MG63 (cell line): ENCODE data around the gene ZNF205. TPM values are rescaled to one million over a fixed set of nuclear protein-coding genes. Genes with fewer than 3 reads are reported as not detected.

Experiments
- DNase-seq: peaks from one replicate; pipeline ENCODE4 v3.0.0-alpha.2; 2020
- H3K27me3 ChIP-seq: fragments of 250-450 bp; sonication (Bioruptor Pico); 2 replicates; pipeline ENCODE4 v1.5.1; 2020; ENCODE audit warnings: mild to moderate bottlenecking, moderate library complexity
- H3K36me3 ChIP-seq: fragments of 250-450 bp; sonication (Bioruptor Pico); 2 replicates; pipeline ENCODE4 v1.5.1; 2020; ENCODE audit warnings: mild to moderate bottlenecking, moderate library complexity
- H3K4me3 ChIP-seq: fragments of 250-450 bp; sonication (Bioruptor Pico); 2 replicates; pipeline ENCODE4 v1.5.1; 2020; ENCODE audit warnings: mild to moderate bottlenecking, moderate library complexity
- H3K9me3 ChIP-seq: fragments of 250-450 bp; sonication (Bioruptor Pico); 2 replicates; pipeline ENCODE4 v1.5.1; 2020; ENCODE audit warnings: mild to moderate bottlenecking, moderate library complexity
- total RNA-seq: library from RNA; depleted of rRNA; stranded (reverse); fragments of >200 nt; shearing (Covaris generic); gene quantifications from 2 replicates; pipeline ENCODE4 v1.2.3, GENCODE V29; 2014; ENCODE audit warnings: low replicate concordance

The ZNF205 gene
- total RNA-seq, 1 experiment from 2014 or later = 22.6 TPM

- Histone ChIP-seq H3K4me3 (no peak overlapping the region), H3K36me3 (peaks cover 34% of the 10 kb centered on the region), H3K27me3 (no peaks in the 10 kb centered on the region), H3K9me3 (no peaks in the 10 kb centered on the region)
- no peak for DNase-seq
These were observed 5.9 kb downstream of the ZNF205 start for GRCh38 chr16:3118204-3118790.

GRCh38 chr16:3118846-3119245 is 6.5 kb downstream of the ZNF205 start:
- DNase-seq = no peak
- Histone ChIP-seq H3K9me3 (no peaks in the 10 kb centered on the region), H3K36me3 (peaks cover 34% of the 10 kb centered on the region), H3K4me3 (no peak overlapping the region), H3K27me3 (no peaks in the 10 kb centered on the region)

GRCh38 chr16:3119286-3119685 is 6.9 kb downstream of the ZNF205 start:
- H3K27me3 ChIP-seq = no peaks in the 10 kb centered on the region
- H3K4me3 ChIP-seq = no peak overlapping the region
- H3K9me3 ChIP-seq = no peaks in the 10 kb centered on the region
- DNase-seq = no peak
- H3K36me3 ChIP-seq = peaks cover 34% of the 10 kb centered on the region

GRCh38 chr16:3119701-3120408 is 7.5 kb downstream of the ZNF205 start:
- peaks cover 30% of the 10 kb centered on the region for H3K36me3 ChIP-seq
- no peak overlapping the region for H3K4me3 ChIP-seq
- H3K27me3 ChIP-seq = no peaks in the 10 kb centered on the region
- H3K9me3 ChIP-seq = no peaks in the 10 kb centered on the region
- DNase-seq = no peak

GRCh38 chr16:3120435-3120834 is 8.0 kb downstream of the ZNF205 start:
- DNase-seq = no peak
- no peaks in the 10 kb centered on the region for H3K27me3 ChIP-seq
- H3K9me3 ChIP-seq = no peaks in the 10 kb centered on the region
- H3K4me3 ChIP-seq = no peak overlapping the region
- peaks cover 24% of the 10 kb centered on the region for H3K36me3 ChIP-seq

- Histone ChIP-seq H3K4me3 (no peak overlapping the region), H3K36me3 (peaks cover 13% of the 10 kb centered on the region), H3K27me3 (no peaks in the 10 kb centered on the region), H3K9me3 (no peaks in the 10 kb centered on the region)
- no peak for DNase-seq
These were observed 9.6 kb downstream of the ZNF205 start for GRCh38 chr16:3121851-3122467.

DNA sequence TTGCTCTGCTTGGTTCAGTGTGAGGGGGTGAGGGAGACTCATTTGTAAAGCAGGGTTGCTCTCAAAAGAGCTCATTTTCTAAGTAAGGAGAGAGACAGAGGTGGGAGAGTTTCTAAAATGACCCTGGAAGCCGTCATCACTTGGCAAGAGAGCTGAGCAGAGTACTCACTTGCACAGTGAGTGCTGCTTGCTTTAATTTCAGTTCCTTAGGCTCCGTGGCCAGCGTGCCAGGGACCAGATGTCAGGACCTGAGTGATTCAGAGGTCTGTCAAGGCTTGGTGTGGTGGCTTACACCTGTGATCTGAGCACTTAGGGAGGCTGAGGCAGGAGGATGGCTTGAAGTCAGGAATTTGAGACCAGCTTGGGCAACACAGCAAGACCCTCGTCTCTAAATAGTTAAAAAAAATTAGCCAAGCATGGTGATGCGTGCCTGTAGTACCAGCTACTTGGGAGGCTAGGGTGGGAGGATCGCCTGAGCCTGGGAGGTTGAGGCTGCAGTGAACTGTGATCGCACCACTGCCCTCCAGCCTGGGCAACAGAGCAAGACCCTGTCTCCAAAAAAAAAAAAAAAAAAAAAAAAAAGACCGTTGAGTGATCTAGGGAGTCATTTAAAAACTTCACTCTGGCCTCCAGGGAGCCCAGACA is 10.7 kb downstream of the ZNF205 start:
- peaks cover 15% of the 10 kb centered on the region for H3K36me3 ChIP-seq
- H3K27me3 ChIP-seq = no peaks in the 10 kb centered on the region
- no peak overlapping the region for H3K4me3 ChIP-seq
- DNase-seq = peak; percentile 33
- H3K9me3 ChIP-seq = no peaks in the 10 kb centered on the region

- Histone ChIP-seq H3K9me3 (no peaks in the 10 kb centered on the region), H3K4me3 (peak overlapping the region; percentile 67), H3K27me3 (no peaks in the 10 kb centered on the region), H3K36me3 (peaks cover 22% of the 10 kb centered on the region)
- DNase-seq = peak; percentile 96
These were observed 11.8 kb downstream of the ZNF205 start for GRCh38 chr16:3123986-3124886.

GRCh38 chr16:3127745-3128144 is 15.4 kb downstream of the ZNF205 start:
- Histone ChIP-seq H3K4me3 (no peak overlapping the region), H3K27me3 (no peaks in the 10 kb centered on the region), H3K9me3 (no peaks in the 10 kb centered on the region), H3K36me3 (peaks cover 36% of the 10 kb centered on the region)
- no peak for DNase-seq

DNA sequence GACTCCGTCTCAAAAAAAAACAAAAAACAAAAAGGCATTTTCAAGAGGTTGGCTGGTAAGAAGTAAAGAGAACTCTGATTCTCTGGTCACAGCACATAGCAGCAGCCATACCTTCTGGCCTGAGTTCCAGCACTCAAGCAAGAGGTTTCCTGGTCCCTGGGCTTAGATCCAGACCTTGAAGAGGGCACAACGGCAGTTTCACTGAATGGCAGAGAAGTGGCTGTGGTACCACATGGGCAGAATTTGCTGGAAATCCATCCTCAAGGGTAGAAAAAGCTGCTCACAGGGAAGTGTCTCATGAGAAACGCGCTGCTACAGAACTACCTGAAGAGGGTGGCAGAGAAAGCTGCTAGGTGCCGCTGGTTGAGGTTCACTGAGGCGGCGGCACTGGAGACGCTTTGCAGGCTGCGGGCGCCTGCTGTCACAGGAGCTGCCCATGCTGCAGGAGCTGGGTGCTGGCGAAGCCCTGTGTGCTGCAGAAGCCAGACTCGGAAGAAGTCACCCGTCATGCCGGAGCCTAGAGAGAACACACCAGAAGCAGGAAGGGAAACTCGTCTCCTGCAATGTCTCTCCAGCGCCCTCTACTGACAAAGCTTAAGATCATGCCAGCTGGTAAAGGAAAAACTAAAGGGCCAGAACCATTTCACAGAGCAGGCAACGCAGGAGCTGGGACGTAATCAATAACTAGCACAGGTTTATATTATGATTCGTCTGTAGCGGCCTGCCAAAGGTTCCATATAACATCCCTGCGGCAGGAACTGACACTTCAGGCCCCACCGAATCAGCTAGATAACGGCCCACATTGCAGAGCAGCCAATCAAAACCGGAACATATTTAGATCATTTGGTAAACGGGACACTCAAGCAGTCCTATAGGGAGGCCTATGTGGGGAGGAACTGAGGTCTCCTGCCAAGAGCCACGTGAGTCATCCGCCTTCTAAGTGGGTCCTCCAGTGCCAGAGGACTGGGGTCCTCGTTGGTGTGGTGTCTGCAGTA is 17.0 kb downstream of the ZNF205 start:
- Histone ChIP-seq H3K9me3 (no peaks in the 10 kb centered on the region), H3K27me3 (no peaks in the 10 kb centered on the region), H3K36me3 (peaks cover 41% of the 10 kb centered on the region), H3K4me3 (peak overlapping the region; percentile 46)
- DNase-seq = peak; percentile 90

GRCh38 chr16:3131755-3132377 is 19.5 kb downstream of the ZNF205 start:
- peak; percentile 56 for DNase-seq
- no peaks in the 10 kb centered on the region for H3K9me3 ChIP-seq
- no peaks in the 10 kb centered on the region for H3K27me3 ChIP-seq
- no peak overlapping the region for H3K4me3 ChIP-seq
- peaks cover 43% of the 10 kb centered on the region for H3K36me3 ChIP-seq

DNA sequence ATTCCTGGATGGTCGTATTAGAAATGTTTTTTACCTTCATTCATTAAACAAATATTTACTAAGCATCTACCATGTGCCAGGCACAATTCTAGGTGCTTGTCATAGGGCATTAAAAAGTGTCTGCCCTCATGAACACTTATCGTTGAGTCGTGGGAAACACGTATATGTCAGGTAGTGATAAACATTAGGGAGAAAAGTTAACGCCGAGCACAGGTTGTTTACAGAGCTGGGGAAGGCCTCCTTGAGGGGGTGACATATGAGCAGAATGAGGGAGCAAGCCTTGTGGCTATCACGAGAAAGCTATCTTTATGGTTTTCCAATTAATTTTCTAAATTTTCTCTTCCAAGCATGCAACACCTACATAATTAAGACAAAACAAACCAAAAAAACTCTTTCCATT is 21.5 kb downstream of the ZNF205 start:
- Histone ChIP-seq H3K27me3 (no peaks in the 10 kb centered on the region), H3K4me3 (peak overlapping the region; percentile 94)
- DNase-seq = no peak

DNA sequence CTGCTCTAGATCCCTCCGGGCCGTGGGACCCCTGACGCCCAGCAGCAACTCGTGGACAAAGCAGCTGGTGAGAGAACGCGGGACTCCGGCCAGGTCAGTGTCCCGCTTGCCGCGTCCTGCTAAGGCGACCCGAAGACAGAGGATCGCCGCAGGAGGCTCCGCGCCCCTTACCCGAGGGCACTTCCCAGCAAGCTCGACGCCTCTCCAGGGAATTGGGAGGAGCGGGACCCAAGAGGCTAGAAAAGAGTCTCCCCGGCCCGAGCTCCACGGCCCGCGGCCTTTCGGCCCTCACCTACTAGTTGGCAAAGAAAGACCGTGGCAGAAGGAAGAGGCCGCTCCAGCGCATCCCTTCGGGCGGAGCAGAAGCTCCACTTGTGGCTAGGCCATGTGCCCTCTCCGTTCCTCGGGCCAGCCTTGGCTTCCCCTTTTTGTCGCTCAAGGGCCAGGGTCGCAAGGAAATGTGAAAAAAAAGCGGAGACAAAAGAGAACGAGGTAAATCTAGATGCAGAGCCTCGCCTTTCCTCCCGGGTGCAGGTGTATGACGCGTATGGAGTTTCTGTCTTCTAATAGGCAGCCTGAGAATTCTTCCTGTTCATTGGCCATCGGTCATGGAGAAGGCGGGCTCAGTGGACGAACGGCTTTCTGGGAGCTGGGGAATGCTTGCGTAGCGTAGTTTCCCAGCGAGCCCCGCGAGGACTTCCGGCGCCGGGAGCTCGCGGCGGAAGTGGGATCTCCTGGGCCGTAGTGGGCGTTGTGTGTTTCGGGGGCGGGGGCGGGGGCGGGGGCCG is 22.1 kb downstream of the ZNF205 start, which contains the start of gene ZNF213:
TSS of gene ZNF213 (plus strand) at position 692 of the 788 bp plus-strand sequence. CDS start 2,252 bp downstream, outside the sequence.
- H3K27me3 ChIP-seq = no peaks in the 10 kb centered on the region
- H3K36me3 ChIP-seq = peaks cover 35% of the 10 kb centered on the region
- H3K4me3 ChIP-seq = peak within 1 kb of the TSS; percentile 94
- peak; percentile 98 for DNase-seq
- H3K9me3 ChIP-seq = no peaks in the 10 kb centered on the region

More for the DNA sequence above, 21.5 kb downstream of the ZNF205 start:
- no peaks in the 10 kb centered on the region for H3K9me3 ChIP-seq
- H3K36me3 ChIP-seq = peaks cover 38% of the 10 kb centered on the region

GRCh38 chr16:3135126-3135715 is 22.8 kb downstream of the ZNF205 start:
- Histone ChIP-seq H3K9me3 (no peaks in the 10 kb centered on the region), H3K27me3 (no peaks in the 10 kb centered on the region), H3K4me3 (peak overlapping the region; percentile 94), H3K36me3 (peaks cover 34% of the 10 kb centered on the region)
- no peak for DNase-seq
